ENCODE results near the gene RCOR3. TPM values are rescaled to one million over a fixed set of nuclear protein-coding genes. Genes with fewer than 3 reads are reported as not detected.

The RCOR3 gene
- total and polyA plus RNA-seq, 2 of the 8 experiments (the other 6 are each of a cell fraction or from before 2014, with no cell fraction given), result 21.4 to 36.3 TPM

DNA sequence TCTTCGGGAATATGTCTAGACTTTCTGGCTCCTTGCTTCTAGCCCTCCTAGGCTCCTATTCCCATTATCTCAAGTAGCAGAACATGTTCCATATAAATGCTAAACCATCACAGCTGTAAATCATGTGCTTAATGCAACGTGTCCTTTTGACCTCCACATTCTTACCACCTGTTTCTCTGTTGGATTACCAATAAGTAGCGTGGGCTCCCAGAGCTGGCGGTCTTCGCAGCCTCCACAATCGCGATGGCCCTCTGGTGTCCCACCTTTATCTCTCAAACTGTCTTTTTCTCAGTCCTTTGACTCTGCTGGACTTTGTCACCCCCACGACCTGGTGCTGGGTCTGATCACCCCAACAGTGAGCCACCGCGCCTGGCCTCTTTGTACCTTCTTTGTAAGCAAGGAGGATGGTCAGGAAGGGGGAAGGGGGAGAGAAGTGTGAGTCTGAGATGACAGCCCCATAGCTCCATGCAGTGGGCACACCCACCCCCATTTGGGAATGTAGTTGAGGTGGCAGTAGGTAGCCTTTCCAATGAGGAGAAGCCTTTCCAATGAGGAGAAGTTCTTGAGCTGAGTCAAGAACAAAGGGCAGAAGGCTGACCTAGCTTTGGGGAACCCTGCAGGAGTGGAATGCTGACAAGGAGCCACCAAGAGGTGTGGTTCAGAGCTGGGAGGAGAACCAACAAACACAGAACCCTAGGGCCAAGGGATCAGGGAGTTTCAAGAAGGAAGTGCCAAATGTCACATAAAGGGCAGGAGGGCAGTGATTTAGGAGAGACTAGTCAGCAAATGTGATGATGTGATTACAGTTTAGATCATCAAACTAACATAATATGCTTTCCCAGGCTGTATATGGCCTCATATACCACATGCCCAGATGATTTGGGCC, 81.7 kb downstream of the RCOR3 start (continued):
- TF ChIP-seq SP2 (IDR thresholded peaks at IDR 0.05; ENCODE audit: low read length), result no peak
- TF ChIP-seq, protein P1, sequence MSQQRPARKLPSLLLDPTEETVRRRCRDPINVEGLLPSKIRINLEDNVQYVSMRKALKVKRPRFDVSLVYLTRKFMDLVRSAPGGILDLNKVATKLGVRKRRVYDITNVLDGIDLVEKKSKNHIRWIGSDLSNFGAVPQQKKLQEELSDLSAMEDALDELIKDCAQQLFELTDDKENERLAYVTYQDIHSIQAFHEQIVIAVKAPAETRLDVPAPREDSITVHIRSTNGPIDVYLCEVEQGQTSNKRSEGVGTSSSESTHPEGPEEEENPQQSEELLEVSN (IDR thresholded peaks at IDR 0.05), result no peak
- TF ChIP-seq, protein P2, sequence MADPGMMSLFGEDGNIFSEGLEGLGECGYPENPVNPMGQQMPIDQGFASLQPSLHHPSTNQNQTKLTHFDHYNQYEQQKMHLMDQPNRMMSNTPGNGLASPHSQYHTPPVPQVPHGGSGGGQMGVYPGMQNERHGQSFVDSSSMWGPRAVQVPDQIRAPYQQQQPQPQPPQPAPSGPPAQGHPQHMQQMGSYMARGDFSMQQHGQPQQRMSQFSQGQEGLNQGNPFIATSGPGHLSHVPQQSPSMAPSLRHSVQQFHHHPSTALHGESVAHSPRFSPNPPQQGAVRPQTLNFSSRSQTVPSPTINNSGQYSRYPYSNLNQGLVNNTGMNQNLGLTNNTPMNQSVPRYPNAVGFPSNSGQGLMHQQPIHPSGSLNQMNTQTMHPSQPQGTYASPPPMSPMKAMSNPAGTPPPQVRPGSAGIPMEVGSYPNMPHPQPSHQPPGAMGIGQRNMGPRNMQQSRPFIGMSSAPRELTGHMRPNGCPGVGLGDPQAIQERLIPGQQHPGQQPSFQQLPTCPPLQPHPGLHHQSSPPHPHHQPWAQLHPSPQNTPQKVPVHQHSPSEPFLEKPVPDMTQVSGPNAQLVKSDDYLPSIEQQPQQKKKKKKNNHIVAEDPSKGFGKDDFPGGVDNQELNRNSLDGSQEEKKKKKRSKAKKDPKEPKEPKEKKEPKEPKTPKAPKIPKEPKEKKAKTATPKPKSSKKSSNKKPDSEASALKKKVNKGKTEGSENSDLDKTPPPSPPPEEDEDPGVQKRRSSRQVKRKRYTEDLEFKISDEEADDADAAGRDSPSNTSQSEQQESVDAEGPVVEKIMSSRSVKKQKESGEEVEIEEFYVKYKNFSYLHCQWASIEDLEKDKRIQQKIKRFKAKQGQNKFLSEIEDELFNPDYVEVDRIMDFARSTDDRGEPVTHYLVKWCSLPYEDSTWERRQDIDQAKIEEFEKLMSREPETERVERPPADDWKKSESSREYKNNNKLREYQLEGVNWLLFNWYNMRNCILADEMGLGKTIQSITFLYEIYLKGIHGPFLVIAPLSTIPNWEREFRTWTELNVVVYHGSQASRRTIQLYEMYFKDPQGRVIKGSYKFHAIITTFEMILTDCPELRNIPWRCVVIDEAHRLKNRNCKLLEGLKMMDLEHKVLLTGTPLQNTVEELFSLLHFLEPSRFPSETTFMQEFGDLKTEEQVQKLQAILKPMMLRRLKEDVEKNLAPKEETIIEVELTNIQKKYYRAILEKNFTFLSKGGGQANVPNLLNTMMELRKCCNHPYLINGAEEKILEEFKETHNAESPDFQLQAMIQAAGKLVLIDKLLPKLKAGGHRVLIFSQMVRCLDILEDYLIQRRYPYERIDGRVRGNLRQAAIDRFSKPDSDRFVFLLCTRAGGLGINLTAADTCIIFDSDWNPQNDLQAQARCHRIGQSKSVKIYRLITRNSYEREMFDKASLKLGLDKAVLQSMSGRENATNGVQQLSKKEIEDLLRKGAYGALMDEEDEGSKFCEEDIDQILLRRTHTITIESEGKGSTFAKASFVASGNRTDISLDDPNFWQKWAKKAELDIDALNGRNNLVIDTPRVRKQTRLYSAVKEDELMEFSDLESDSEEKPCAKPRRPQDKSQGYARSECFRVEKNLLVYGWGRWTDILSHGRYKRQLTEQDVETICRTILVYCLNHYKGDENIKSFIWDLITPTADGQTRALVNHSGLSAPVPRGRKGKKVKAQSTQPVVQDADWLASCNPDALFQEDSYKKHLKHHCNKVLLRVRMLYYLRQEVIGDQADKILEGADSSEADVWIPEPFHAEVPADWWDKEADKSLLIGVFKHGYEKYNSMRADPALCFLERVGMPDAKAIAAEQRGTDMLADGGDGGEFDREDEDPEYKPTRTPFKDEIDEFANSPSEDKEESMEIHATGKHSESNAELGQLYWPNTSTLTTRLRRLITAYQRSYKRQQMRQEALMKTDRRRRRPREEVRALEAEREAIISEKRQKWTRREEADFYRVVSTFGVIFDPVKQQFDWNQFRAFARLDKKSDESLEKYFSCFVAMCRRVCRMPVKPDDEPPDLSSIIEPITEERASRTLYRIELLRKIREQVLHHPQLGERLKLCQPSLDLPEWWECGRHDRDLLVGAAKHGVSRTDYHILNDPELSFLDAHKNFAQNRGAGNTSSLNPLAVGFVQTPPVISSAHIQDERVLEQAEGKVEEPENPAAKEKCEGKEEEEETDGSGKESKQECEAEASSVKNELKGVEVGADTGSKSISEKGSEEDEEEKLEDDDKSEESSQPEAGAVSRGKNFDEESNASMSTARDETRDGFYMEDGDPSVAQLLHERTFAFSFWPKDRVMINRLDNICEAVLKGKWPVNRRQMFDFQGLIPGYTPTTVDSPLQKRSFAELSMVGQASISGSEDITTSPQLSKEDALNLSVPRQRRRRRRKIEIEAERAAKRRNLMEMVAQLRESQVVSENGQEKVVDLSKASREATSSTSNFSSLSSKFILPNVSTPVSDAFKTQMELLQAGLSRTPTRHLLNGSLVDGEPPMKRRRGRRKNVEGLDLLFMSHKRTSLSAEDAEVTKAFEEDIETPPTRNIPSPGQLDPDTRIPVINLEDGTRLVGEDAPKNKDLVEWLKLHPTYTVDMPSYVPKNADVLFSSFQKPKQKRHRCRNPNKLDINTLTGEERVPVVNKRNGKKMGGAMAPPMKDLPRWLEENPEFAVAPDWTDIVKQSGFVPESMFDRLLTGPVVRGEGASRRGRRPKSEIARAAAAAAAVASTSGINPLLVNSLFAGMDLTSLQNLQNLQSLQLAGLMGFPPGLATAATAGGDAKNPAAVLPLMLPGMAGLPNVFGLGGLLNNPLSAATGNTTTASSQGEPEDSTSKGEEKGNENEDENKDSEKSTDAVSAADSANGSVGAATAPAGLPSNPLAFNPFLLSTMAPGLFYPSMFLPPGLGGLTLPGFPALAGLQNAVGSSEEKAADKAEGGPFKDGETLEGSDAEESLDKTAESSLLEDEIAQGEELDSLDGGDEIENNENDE (IDR thresholded peaks at IDR 0.05; ENCODE audit: insufficient replicate concordance, low read length), result no peak
- no peak for TF ChIP-seq ASH2L (IDR thresholded peaks at IDR 0.05; ENCODE audit: low read length)
- TF ChIP-seq CHD2 (IDR thresholded peaks at IDR 0.05; ENCODE audit: low read length), result no peak
- no peak for TF ChIP-seq SIN3A (conservative IDR thresholded peaks at IDR 0.05 in 1 of 2, IDR thresholded peaks at IDR 0.05 in 1 of 2; ENCODE audit: low read depth in 1 of 2, low read length in 2 of 2)
